Neural cell (in vitro differentiated cells): ENCODE results near the gene GLT6D1. TPM values are rescaled to one million over a fixed set of nuclear protein-coding genes. Genes with fewer than 3 reads are reported as not detected.

ENCODE experiments used
- H2AFZ ChIP-seq: fragments of 200-600, 300-800 bp; sonication (generic), shearing (Covaris generic); 2 replicates; pipeline ENCODE4 v1.6.0; 2014; ENCODE audit warnings: low read depth, mild to moderate bottlenecking, antibody characterized with exemption, low read length, moderate library complexity
- H3F3A ChIP-seq: fragments of 200-600 bp; shearing (Covaris generic); 2 replicates; pipeline ENCODE4 v1.6.1; 2016; ENCODE audit warnings: mild to moderate bottlenecking, moderate library complexity, mixed read lengths, antibody characterized with exemption, low read length; ENCODE audit not compliant: insufficient read depth, poor library complexity, severe bottlenecking
- H3K27ac ChIP-seq: fragments of 200-600, 300-800 bp; sonication (generic), shearing (Covaris generic); 2 replicates; pipeline ENCODE4 v1.5.1; 2014; ENCODE audit warnings: mild to moderate bottlenecking, low read length, moderate library complexity
- H3K27me3 ChIP-seq: fragments of 300-800, 200-600 bp; sonication (generic), shearing (Covaris generic); 2 replicates; pipeline ENCODE4 v1.6.0; 2014; ENCODE audit warnings: mild to moderate bottlenecking, low read depth, low read length, moderate library complexity; ENCODE audit not compliant: insufficient read depth
- H3K36me3 ChIP-seq: fragments of 300-800, 200-600 bp; sonication (generic), shearing (Covaris generic); 2 replicates; pipeline ENCODE4 v1.5.1; 2014; ENCODE audit warnings: mild to moderate bottlenecking, antibody characterized with exemption, low read length, moderate library complexity; ENCODE audit not compliant: insufficient read depth
- H3K4me2 ChIP-seq: fragments of 300-800, 200-600 bp; sonication (generic), shearing (Covaris generic); 2 replicates; pipeline ENCODE4 v1.6.0; 2014; ENCODE audit warnings: mild to moderate bottlenecking, low read length
- H3K4me3 ChIP-seq: fragments of 300-800, 200-600 bp; sonication (generic), shearing (Covaris generic); 2 replicates; pipeline ENCODE4 v1.5.1; 2014; ENCODE audit warnings: mild to moderate bottlenecking, low read length, moderate library complexity
- H3K79me2 ChIP-seq: fragments of 200-600 bp; shearing (Covaris generic); replicated peaks from 2 replicates; pipeline ENCODE4 v1.6.0; 2014; ENCODE audit warnings: mild to moderate bottlenecking, low read length, moderate library complexity; ENCODE audit not compliant: insufficient read depth
- H3K9ac ChIP-seq: fragments of 300-800, 200-600 bp; sonication (generic), shearing (Covaris generic); 2 replicates; pipeline ENCODE4 v1.6.1; 2016; ENCODE audit warnings: mild to moderate bottlenecking, low read length, mixed read lengths
- H3K9me2 ChIP-seq: fragments of 200-600 bp; shearing (Covaris generic); 2 replicates; pipeline ENCODE4 v1.6.1; 2016; ENCODE audit warnings: mild to moderate bottlenecking, low read length, mixed read lengths; ENCODE audit not compliant: insufficient read depth
- H3K9me3 ChIP-seq: fragments of 200-600, 300-800 bp; sonication (generic), shearing (Covaris generic); 2 replicates; pipeline ENCODE4 v1.6.1; 2016; ENCODE audit warnings: mild to moderate bottlenecking, mixed run types, low read length, moderate library complexity, mixed read lengths
- H4K20me1 ChIP-seq: fragments of 200-600 bp; shearing (Covaris generic); 2 replicates; pipeline ENCODE4 v1.6.1; 2016; ENCODE audit warnings: mild to moderate bottlenecking, mixed run types; ENCODE audit not compliant: insufficient read depth
- EP300 ChIP-seq: fragments of 450-650 bp; conservative IDR thresholded peaks from 2 replicates; pipeline ENCODE4 v1.6.1; 2014; ENCODE audit warnings: antibody characterized with exemption, mild to moderate bottlenecking, moderate library complexity; ENCODE audit not compliant: poor library complexity, severe bottlenecking
- EZH2 ChIP-seq: fragments of 200-600, 300-800 bp; shearing (Covaris generic), sonication (generic); IDR thresholded peaks from 2 replicates; pipeline ENCODE4 v1.6.1; 2014; ENCODE audit warnings: antibody characterized with exemption, low read length, borderline replicate concordance, mild to moderate bottlenecking; ENCODE audit not compliant: insufficient read depth, poor library complexity, severe bottlenecking
- MXI1 ChIP-seq: fragments of 450-650 bp; conservative IDR thresholded peaks from 2 replicates; pipeline ENCODE4 v1.6.1; 2014; ENCODE audit warnings: antibody characterized with exemption, mild to moderate bottlenecking; ENCODE audit not compliant: poor library complexity, severe bottlenecking
- POLR2AphosphoS5 ChIP-seq: IDR thresholded peaks from 2 replicates; pipeline ENCODE4 v1.6.1; 2012
- RAD21 ChIP-seq: fragments of 450-650 bp; conservative IDR thresholded peaks from 2 replicates; pipeline ENCODE4 v1.6.1; 2014; ENCODE audit warnings: antibody characterized with exemption, mild to moderate bottlenecking, moderate library complexity
- REST ChIP-seq: IDR thresholded peaks from 2 replicates; pipeline ENCODE4 v1.6.1; 2012; ENCODE audit warnings: borderline replicate concordance
- SMC3 ChIP-seq: fragments of 450-650 bp; conservative IDR thresholded peaks from 2 replicates; pipeline ENCODE4 v1.6.1; 2014; ENCODE audit warnings: antibody characterized with exemption, mild to moderate bottlenecking, moderate library complexity; ENCODE audit not compliant: poor library complexity
- TAF1 ChIP-seq: IDR thresholded peaks from 2 replicates; pipeline ENCODE4 v1.6.1; 2012; ENCODE audit warnings: low read depth
- polyA plus RNA-seq: library from polyadenylated mRNA; depleted of rRNA; stranded (reverse); fragments of >200 nt; gene quantifications from 2 replicates; pipeline ENCODE4 v1.2.3, GENCODE V29; 2014
- TF ChIP-seq, protein P1 (sequence below): fragments of 450-650 bp; IDR thresholded peaks from 2 replicates; pipeline ENCODE4 v1.5.1; 2014; ENCODE audit warnings: antibody characterized with exemption, mild to moderate bottlenecking, moderate library complexity; ENCODE audit not compliant: poor library complexity, severe bottlenecking

Gene GLT6D1
- polyA plus RNA-seq, 1 donor from 2014 or later: not detected

DNA sequence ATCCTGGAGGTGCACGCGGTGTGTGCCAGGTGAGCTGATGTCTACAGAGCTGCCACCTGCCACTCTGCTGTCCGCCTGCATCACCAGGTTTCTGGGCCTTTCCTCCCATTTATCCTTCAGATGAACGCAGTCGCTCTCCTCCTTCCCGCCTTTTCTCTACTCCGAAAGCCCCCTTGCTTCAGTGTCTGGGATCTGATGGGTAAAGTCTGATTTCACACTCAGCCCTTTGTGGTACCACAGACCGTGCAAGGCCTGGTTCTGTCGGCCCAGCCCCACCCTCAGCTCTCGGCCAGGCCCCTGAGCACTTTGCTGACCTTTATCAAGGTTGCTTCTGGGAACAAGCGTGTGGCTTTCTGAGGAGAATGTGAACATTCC, 32.5 kb downstream of the GLT6D1 start:
- H3K4me3 ChIP-seq: no peak overlapping the region
- no peak overlapping the region for H3K27ac ChIP-seq
- H3K9me2 ChIP-seq: no peaks in the 10 kb centered on the region
- H2AFZ ChIP-seq: no peak overlapping the region
- no peaks in the 10 kb centered on the region for H3K27me3 ChIP-seq
- TF ChIP-seq, protein P1, sequence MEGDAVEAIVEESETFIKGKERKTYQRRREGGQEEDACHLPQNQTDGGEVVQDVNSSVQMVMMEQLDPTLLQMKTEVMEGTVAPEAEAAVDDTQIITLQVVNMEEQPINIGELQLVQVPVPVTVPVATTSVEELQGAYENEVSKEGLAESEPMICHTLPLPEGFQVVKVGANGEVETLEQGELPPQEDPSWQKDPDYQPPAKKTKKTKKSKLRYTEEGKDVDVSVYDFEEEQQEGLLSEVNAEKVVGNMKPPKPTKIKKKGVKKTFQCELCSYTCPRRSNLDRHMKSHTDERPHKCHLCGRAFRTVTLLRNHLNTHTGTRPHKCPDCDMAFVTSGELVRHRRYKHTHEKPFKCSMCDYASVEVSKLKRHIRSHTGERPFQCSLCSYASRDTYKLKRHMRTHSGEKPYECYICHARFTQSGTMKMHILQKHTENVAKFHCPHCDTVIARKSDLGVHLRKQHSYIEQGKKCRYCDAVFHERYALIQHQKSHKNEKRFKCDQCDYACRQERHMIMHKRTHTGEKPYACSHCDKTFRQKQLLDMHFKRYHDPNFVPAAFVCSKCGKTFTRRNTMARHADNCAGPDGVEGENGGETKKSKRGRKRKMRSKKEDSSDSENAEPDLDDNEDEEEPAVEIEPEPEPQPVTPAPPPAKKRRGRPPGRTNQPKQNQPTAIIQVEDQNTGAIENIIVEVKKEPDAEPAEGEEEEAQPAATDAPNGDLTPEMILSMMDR: no peak
- TF ChIP-seq RAD21: no peak
- TF ChIP-seq SMC3: no peak
- no peak for TF ChIP-seq EZH2
- no peak for TF ChIP-seq REST
- no peak for TF ChIP-seq TAF1
- TF ChIP-seq MXI1: no peak
- TF ChIP-seq POLR2AphosphoS5: no peak
- TF ChIP-seq EP300: no peak
- no peaks in the 10 kb centered on the region for H3F3A ChIP-seq
- no peaks in the 10 kb centered on the region for H3K79me2 ChIP-seq
- H3K36me3 ChIP-seq: no peaks in the 10 kb centered on the region
- H3K9ac ChIP-seq: no peak overlapping the region
- H3K9me3 ChIP-seq: no peaks in the 10 kb centered on the region
- H4K20me1 ChIP-seq: no peaks in the 10 kb centered on the region
- H3K4me2 ChIP-seq: no peak overlapping the region

GRCh38 chr9:135605238-135605781, 34.0 kb downstream of the GLT6D1 start:
- H3K4me3 ChIP-seq: no peak overlapping the region
- H3K4me2 ChIP-seq: no peak overlapping the region
- H3K27ac ChIP-seq: no peak overlapping the region
- no peaks in the 10 kb centered on the region for H3K9me2 ChIP-seq
- no peaks in the 10 kb centered on the region for H3K36me3 ChIP-seq
- no peaks in the 10 kb centered on the region for H4K20me1 ChIP-seq
- H3K9ac ChIP-seq: no peak overlapping the region
- H3K79me2 ChIP-seq: no peaks in the 10 kb centered on the region
- TF ChIP-seq, protein P1: no peak
- TF ChIP-seq EP300 (no peak), TAF1 (no peak), REST (no peak), RAD21 (no peak), MXI1 (no peak)
- H2AFZ ChIP-seq: no peak overlapping the region
- no peaks in the 10 kb centered on the region for H3K27me3 ChIP-seq
- H3K9me3 ChIP-seq: no peaks in the 10 kb centered on the region
- H3F3A ChIP-seq: no peaks in the 10 kb centered on the region
